ENCODE data around the gene HRH2.
"Not testable (repeated sequence)": the region's sequence is repeated elsewhere in the genome, so short reads cannot be mapped to it uniquely, and the experiment has no call there.

The HRH2 gene

GRCh38 chr5:175657593-175658271, at the start of gene HRH2:
TSS of gene HRH2 (plus strand) at chr5:175658071. CDS start at chr5:175683234, 25,163 bp downstream.
- DNase-seq (ENCODE audit: low read depth), result no peak
- no peak within 1 kb of the TSS for H3K4me3 ChIP-seq (ENCODE audit: low read length)
- no peak for TF ChIP-seq CTCF (conservative IDR thresholded peaks at IDR 0.05; ENCODE audit: low read depth, low read length)

- H3K4me3 ChIP-seq (ENCODE audit: low read length), result no peak overlapping the region
- no peak for DNase-seq (ENCODE audit: low read depth)
- TF ChIP-seq CTCF (conservative IDR thresholded peaks at IDR 0.05; ENCODE audit: low read depth, low read length), result no peak
These were observed 48.3 kb upstream of the HRH2 start for GRCh38 chr5:175609526-175609925.

GRCh38 chr5:175610381-175610780, 47.5 kb upstream of the HRH2 start:
- DNase-seq (ENCODE audit: low read depth), result no peak
- no peak for TF ChIP-seq CTCF (conservative IDR thresholded peaks at IDR 0.05; ENCODE audit: low read depth, low read length)
- no peak overlapping the region for H3K4me3 ChIP-seq (ENCODE audit: low read length)

GRCh38 chr5:175610898-175611297, 47.0 kb upstream of the HRH2 start:
- H3K4me3 ChIP-seq (ENCODE audit: low read length), result no peak overlapping the region
- DNase-seq (ENCODE audit: low read depth), result no peak
- TF ChIP-seq CTCF (conservative IDR thresholded peaks at IDR 0.05; ENCODE audit: low read depth, low read length), result no peak

GRCh38 chr5:175614223-175614815, 43.6 kb upstream of the HRH2 start:
- no peak for TF ChIP-seq CTCF (conservative IDR thresholded peaks at IDR 0.05; ENCODE audit: low read depth, low read length)
- H3K4me3 ChIP-seq (ENCODE audit: low read length), result no peak overlapping the region
- no peak for DNase-seq (ENCODE audit: low read depth)

GRCh38 chr5:175614861-175615260, 43.0 kb upstream of the HRH2 start:
- no peak for DNase-seq (ENCODE audit: low read depth)
- no peak for TF ChIP-seq CTCF (conservative IDR thresholded peaks at IDR 0.05; ENCODE audit: low read depth, low read length)
- no peak overlapping the region for H3K4me3 ChIP-seq (ENCODE audit: low read length)

- DNase-seq (ENCODE audit: low read depth), result no peak
- no peak for TF ChIP-seq CTCF (conservative IDR thresholded peaks at IDR 0.05; ENCODE audit: low read depth, low read length)
- H3K4me3 ChIP-seq (ENCODE audit: low read length), result no peak overlapping the region
These were observed 41.8 kb upstream of the HRH2 start for GRCh38 chr5:175616083-175616482.

GRCh38 chr5:175616527-175616926, 41.3 kb upstream of the HRH2 start:
- H3K4me3 ChIP-seq (ENCODE audit: low read length); DNase-seq (ENCODE audit: low read depth): not testable (repeated sequence)

Measured in retinal pigment epithelial cell (primary cell).